ENCODE measurements around the gene TH. TPM values are rescaled to one million over a fixed set of nuclear protein-coding genes. Genes with fewer than 3 reads are reported as not detected.

TH gene
- polyA plus RNA-seq, 10 donors, result 0.21 to 1.2 (median 0.65) TPM

DNA sequence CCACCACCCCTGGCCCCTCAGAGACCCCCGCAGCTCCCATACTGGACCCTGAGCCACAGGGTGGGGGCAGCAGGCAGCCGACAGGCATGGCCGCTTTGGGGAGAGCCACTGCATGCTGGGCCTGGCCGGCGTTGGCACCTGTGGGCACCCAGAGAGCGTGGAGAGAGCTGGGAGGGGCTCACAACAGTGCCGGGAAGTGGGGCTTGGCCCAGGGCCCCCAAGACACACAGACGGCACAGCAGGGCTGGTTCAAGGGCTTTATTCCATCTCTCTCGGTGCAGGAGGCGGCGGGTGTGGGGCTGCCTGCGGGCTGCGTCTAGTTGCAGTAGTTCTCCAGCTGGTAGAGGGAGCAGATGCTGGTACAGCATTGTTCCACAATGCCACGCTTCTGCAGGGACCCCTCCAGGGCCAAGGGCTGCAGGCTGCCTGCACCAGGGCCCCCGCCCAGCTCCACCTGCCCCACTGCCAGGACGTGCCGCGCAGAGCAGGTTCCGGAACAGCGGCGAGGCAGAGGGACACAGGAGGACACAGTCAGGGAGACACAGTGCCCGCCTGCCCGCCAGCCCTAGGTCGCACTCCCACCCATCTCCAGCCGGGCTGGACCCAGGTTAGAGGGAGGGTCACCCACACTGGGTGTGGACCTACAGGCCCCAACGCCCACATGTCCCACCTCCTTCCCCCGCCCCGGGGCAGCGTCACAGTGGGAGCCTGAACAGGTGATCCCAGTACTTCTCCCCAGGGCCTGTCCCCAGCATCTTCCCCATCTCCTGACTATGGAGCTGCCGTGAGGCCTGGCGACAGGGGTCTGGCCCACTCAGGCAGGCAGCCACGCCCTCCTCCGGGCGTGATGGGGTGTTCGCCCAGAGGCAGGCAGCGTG, 11.8 kb downstream of the TH start:
- no peak for DNase-seq

DNA sequence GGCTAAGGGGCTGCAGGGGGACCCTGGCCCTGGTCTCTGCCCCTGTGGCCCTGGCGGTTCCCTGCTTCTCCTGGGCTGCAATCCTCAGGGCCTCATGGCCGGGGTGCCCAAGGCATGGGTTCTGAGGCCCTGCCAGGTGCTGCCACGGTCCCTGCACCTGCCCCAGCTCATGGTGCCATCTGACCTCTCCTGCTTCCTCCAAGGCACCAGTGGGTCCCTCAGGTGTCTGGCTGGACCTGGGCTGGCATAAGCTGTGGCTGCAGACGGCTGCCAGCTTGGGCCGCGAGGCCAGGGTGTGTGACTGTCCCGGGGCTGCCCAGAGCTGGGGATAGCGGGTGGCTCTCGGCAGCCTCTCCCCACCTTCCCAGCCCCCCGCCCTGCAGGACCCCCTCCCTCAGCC, 12.6 kb downstream of the TH start:
- no peak for DNase-seq

DNA sequence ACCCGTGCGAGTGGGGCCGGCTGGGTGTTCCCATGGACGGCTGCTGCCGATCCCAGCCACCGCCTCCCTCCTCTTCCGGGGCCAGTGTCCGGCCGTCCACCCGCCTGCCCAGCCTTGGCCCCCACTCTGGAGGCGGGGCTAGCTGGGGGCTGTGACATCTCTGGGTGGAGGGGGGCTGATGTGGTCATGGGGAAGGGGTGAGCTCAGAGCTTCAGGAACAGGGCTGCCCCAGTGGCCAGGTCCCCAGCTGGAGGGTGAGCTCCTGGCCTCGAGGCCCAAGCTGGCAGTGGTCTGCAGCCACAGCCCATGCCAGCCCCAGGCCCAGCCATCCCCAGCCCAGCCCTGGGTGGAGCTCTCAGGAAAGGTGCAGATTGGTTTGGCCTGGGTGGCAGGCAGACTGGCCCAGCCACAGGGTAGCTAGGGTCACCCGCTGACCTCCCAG, 13.3 kb downstream of the TH start:
- DNase-seq, result no peak

DNA sequence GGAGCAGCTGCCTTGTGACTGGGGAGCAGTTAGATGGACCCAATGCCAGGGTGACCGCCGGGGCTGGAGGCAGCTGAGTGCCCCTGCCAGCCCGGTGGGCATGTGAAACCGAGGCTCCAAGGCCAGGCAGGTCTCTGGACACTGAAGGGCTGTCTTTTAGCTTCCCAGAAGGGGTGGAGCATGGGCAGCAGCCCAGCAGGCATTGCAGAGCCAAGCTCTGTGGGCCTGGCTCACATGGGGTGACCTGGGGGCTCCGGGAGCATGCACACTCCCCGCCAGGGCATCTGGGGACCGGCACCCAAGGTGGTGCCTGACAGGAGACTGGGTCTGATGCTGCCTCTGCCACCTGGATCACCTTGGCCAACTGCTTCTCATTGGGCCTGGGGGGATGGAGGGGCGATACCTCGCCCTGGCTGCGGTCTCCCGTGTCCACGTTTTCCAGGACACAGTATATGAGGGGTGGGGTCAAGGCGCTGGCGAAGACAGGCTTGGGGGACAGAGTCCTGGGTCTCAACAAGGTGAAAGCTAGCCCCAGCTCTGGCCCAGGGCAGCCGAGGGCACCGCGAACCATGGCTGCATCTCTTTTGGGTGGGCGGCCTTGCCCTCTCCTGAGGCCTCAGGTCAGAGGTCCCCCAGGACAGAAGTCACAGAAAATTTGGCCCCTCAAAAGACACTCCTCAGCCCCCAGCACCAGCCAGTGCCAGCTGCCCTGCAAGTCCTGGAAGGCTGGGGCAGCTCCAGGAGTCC, 14.1 kb downstream of the TH start:
- DNase-seq, result no peak

DNA sequence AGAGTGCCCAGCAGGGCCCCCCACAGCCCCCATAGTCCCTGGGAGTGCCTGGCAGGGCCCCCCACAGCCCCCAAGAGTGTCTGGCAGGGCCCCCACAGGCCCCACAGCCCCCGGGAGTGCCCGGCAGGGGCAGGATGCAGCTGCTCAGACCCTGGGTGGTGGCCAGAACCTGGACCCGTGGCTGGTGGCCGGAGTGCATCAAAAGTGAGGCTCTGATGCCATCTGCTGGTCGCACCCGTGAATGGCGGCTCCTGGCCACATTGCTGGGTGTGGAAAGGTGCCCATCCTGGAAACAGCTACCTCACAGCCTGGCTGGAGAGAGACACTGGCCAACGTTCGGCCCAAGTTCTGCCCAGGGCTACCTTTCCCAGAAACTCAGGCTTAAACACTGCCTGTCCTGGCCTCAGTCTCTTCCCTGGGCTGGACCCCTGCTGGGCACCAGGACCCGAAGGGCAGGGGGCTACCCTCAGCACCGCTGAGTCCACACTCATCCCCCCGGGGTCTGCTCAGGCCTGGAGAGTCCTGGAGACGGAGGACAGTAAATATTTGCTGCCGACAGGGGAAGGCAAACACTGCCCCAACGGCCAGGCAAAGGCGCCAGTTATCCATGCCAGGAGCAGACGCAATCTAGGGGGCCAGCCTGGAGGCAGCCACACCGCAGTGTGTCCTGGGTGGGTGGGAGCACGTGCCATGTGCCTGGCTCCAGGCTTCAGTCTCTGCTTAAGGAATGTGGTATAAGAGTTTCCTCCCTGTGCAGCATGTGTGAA, 15.0 kb downstream of the TH start:
- DNase-seq, result peak in 2 of 3 donors; percentile 68 to 74

DNA sequence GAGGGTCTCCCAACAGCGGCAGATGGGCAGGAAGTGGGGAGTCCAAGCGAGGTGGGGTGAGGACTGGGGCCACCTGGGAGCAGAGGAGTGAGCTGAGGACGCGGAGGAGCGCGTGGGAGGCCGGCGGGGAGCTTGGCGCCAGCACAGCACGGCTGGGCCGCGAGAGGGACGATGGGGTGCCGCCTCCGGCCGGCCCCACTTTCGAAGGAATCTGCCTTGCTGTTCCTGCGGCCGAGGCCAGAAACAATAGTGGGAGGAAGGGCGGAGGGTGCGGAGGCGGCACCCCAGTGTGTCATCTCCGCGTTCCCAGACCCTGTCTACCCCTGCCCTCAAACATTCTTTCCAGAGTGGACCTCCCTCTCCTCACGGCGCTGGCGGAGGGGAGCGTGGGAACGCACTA, 16.1 kb downstream of the TH start:
- DNase-seq, result no peak

DNA sequence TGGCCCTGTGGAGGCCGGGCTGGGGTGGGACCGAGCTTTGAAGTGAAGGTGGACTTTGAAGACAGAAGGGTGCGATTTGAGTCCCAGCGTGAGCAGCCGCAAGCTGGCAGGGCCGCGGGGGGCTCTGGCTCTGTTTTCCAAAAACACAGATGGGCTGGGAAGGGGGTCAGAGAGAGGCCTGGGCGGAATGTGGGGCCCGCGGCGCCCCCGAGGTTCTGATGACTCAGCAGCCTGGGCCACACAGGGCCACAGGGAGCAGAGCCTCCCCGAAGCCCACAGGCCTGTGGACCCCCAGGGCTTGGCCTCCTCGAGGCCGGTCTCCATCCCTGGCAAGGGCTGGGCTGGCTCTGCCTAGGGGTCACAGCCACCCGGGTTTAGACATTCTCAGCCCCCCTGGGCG, 16.7 kb downstream of the TH start:
- DNase-seq, result no peak

DNA sequence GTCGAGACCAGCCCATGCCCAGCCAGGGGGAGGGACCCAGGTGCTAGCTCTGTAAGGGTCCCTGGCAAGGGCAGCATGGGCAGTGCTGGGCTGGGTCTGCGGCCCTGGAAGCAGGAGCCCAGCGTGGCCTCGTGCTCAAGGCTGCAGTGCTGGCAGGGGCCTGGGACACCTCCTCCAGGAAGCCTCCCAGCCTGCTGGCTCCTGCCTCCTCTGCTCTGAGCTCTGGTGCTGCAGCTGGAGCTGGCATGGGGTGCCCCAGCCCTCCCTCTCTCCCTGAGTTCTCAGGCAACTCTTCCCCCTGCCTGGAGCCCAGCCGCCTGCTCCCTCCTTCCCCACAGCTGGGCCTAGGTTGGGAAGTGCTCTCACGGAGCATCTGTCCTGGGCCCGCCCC, 17.4 kb downstream of the TH start:
- no peak for DNase-seq

DNA sequence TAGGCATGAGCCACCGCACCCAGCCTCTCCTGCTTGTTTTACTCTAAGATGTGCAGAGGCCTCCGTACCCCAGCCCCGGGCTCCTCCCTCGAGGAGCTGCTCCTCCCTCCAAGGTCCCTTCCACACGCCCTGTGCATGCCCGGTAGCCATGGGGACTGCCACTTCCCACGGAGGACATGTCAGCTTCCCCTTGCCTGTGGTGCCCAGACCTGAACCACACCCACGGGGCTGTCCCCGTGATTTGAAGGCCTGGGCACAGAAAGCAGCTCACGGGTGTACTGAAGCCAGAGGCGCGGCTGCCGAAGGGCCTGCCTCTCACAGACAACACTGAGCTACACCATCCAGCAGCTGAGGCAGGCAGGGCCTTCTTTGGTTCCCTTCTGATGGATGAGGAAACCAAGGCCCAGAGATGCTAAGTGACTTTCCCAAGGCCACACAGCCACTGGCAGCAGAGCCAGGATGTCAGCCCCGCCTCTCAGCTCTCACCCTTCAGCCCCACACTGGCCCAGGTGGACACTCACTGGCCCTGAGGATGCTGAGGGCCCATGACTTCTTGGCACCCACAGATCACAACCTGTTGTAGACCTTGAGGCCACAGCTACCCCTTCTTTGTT, 17.9 kb downstream of the TH start:
- no peak for DNase-seq

DNA sequence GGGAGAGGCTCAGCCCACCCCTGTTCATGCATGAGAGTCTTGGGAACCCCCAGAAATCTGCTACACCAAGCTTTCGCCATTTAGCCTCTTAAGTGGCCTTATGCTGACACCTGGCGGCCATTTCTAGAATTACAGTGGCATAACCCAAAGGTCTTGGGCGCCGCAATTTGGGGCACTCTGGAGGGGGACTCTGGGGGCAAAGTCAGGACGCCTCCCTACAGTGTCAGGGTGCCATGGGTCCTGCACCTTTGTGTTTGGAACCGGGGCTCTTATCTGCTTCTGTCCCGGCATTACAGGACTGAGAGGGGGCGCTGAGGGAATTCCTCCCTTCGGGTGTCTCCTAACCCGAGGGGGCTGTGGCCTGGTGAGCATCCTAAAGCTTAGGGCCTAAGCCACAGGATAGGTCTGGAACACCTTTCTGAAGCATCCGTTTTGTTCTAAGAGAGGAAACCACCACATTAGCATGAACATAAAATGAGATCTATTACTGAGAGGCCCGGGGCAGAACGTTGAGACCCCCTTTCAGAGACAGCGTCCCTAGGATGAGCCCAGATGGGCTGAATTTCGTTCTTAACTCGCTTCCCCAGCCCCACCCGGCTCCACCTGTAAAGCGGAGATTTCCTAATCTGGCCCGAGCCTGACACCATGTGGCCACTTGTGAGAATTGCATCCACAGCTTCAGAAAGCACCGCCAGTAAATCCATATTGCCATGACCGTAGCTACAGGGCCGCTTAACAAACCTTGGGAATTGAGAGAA, 19.9 kb downstream of the TH start:
- DNase-seq, result peak; percentile 73 to 91 (median 84)

DNA sequence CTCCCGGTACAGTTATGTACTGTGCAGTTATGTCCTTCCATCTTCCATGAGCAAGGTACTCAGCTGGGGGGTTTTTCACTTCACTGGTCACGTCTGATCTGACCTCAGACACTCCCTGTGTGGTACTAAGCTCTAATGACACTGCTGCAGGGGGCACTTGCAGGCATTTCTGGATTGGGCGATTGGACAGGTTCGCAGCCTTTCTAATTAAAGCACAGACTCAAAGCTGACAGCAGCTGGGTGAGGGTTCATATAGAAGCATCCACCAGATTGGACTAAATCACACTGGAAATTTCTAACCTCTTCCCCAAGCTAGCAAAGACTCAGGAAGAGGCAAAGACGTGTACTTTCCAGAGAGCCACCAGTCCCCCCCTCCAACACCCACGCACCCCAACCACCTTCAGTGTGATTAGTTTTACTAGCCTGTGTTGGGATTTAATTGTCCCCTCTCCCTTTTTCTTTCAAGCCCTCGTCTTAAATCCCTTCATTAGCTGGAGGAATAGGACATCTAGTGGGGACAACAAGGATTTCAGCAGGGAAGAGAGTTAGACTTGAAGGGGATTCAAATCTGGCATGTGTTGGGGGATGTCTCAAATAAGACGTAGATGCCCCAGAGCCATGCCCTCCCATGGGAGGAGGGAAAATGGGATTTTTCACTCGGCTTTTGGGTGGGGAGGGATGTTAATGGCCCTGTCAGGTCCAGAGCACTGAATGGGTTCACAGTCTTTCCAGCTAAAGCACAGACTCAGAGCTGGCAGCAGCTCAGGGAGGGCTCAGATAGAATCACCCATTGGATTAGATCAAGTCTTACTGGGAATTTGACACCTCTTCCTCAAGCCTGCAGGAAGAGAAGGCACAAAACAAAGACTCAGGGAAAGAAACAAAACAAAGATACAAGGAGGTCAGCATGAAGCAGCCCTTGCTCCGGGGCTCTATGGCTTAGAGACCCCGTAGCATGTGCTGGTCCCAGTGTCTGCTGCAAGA, 21.5 kb downstream of the TH start:
- peak; percentile 70 to 89 (median 74) for DNase-seq

DNA sequence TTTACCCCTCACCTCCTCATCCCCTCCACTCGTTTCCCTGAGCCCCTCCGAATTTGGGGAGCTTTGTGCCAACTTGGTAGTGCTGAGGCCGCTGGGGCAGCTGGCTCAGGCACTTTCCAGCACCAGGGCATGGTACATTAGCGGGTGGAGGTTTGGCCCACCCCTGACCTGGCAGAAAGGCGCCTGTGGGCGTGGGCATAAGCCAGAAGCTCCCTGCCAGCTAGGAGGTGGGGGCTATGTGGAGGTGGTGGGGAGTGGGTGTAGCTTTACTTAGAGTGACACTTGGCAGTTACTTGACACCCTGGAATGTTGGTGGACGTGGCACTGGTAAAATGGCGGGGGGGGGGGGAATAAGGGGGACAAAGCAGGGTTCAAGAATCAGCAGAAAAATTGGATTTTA, 22.2 kb downstream of the TH start:
- DNase-seq, result no peak

DNA sequence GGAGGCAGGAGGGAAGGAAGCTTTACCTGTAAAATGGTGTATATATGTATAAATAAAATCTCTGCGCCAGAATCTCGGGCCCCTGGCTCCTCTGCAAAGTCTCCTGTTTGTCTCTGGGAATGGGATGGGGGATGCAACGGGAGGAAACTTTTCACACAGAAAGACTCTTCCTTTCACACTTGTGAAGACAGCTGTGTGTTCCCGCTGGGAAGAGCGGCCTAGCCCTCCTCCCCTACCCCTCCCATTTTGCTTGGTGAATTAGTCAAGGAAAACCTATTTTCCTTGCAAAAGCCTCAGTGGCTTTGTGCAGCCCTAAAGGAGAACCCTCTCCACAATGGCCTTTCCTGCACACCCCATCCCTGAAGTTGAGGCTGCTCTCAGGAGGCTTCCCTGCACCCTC, 23.0 kb downstream of the TH start:
- peak in 1 of 3 donors; percentile 82 for DNase-seq

DNA sequence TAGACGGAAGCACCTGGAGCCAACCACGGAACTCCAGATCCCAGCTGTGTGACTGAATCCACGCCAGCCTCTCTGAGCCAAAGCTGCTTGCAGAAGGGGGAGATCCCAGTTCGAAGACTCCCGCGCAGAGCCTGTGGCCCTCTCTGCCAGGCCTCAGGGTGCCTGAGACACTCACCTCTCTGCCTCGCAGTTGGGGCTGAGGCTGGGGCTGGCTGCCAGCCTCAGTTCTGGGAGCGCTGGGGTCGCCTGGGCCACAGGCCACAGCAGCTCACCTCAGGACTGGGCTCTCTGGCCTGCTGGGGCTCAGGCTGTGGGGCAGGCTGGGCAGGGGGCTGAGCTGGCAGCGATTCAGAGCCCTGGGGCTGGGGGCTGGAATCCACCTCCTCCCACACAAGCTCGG, 24.2 kb downstream of the TH start:
- DNase-seq, result no peak

DNA sequence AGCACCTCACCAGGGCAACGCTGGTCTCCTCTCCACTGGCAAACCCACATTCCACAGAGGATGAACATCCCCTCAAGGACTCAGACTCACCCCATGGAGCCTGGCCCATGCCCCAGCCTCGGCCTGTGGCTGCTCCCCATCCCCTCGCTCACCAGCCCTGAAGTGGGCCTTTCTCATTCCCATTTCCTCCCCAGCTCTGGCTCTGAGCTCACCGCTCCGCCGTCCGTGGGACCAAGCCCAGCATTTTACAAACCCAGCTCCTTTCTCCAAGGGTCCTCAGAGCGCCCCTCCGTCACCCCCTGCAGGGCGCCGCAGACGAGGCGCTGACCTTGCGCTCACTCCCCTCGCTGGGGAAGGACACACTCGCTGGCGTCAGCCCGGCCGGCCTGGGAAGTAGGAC, 25.6 kb downstream of the TH start:
- no peak for DNase-seq

DNA sequence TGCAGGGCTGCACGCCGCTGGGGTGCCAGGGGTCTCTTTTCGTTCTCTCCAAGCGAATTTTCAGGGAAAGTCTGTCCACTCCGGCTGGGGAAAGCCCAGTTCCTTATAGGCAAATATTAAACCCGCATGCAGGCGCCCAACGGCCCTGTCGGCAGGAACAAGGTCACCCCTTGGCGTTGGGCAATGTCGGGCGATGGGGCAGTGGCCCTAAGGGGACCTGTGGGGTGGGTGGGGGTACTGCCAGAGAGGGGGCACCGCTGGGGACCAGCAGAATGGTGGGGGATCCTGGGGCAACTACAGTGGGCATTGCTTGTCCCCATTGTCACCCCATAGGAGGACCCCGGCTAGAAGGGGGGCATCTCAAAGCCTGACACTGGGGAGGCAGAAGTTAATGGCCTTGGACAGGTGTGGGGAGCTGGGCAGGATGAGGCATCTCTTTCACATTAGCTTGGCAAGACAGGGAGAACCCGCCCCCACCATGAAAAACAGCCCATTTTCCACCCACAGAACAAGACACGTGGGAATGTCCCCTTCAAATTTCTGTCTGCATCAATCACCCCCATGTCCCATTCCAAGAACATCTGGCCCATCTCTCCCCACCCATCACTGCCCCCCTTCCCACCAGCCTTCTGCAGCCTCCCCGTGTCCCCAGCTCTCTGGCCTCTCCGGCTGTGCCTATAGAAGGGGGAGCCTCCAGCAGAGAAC, 26.9 kb downstream of the TH start:
- no peak for DNase-seq

DNA sequence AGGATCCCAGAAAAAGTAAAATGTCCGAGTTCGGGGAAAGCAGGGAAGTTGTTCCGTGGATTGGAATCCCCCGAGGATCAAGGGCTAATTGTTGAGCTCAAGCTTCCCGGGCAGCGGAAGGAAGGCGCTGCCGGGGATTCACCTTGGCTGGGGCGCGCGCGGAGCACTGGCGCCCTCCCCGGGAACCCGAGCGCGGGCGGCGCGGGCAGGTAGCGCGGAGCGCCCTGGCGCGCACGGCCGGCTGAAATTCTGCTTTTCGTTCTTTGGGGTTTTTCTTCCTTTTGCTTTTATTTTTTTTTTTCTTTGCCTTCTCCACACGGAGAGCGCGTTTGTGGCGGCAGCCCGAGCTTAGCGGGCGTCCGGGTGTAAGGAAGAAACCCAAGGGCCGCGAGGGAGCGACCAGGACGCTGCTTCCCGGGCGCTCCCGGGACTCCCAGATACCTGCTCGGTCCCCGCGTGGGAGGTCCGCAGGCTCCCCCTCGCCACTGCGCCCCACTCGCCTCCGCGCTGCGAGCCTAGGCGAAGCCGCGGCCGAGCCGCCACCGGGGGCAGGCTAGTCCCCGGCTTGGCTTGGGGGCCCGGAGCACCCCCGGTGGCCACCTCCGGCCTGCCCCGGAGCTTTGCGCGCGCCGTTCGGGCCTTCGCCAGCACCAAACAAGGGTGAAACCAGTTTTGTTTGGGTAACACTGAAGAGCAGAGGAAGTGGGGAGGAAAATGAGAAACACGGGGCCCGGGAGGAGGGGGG, 27.6 kb downstream of the TH start:
- peak in 1 of 3 donors; percentile 75 for DNase-seq

DNA sequence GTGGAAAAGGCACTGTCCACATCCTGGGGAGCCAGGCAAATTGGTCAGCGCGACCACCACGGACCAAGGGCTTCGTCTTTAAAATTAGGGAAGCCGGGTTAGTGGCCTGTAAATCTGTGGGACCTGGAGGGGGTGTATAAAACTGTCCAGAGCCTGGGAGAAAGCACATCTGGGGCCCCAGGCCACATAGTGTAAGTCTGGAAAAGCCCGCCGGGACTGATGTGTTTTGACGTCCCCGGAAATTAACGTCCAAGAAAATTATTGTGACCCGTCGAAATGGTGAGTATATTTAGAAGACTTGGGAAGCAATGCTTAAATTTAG, 28.2 kb downstream of the TH start:
- DNase-seq, result no peak

DNA sequence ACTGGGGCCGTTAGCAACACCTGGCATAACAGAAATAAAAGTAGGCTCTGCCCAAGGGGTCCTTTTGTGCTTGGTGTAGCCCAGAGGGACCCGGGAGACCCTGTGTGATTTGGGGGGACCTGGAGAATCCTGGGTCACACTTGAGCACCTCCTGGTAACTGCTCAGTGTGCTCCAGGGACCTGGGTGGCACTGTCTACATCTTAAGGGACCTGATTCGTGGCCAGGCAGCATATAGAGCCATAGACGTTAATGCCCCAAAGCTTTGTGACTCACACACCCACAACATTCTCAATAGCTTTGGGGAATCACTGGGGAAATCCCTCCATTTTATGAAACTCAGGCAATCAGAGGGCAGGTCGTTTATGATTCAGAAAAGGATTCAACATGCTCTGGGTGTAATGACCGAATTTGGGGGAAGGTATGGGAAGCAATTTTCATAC, 28.8 kb downstream of the TH start:
- peak in 1 of 3 donors; percentile 66 for DNase-seq

Measured in muscle of back (tissue), 11 donors.